ENCODE measurements around the gene ERBIN. TPM values are rescaled to one million over a fixed set of nuclear protein-coding genes. Genes with fewer than 3 reads are reported as not detected.

The ERBIN gene
- polyA plus RNA-seq, 3 donors = 25.2 to 43.3 (median 28.6) TPM

- H3K4me3 ChIP-seq (replicated peaks in 1 of 3; ENCODE audit: low read depth in 2 of 3, low read length in 3 of 3) = no peak overlapping the region
- no peaks in the 10 kb centered on the region for H4K20me1 ChIP-seq (ENCODE audit: insufficient read depth, low read length)
- H3K79me2 ChIP-seq (ENCODE audit: insufficient read depth, low read length) = no peaks in the 10 kb centered on the region
- Mint-ChIP-seq H3K4me1 (no peaks in the 10 kb centered on the region), H3K36me3 (no peaks in the 10 kb centered on the region), H3K9me3 (peaks cover 0 to 8% (median 3%) of the 10 kb centered on the region in 7 donors), H3K4me3 (no peak overlapping the region), H3K27ac (no peak overlapping the region), H3K27me3 (ENCODE audit: low read depth in 3 of 3) (peaks cover 1 to 7% (median 4%) of the 10 kb centered on the region in 3 donors)
- H3K9ac ChIP-seq (ENCODE audit: insufficient read depth, low read length, poor library complexity, severe bottlenecking) = no peak overlapping the region
- WGBS (ENCODE audit: insufficient coverage) = 93% methylated on average over 4 of the region's 4 CpGs
- H2AFZ ChIP-seq (ENCODE audit: insufficient read depth, low read depth, low read length, poor library complexity, severe bottlenecking) = no peak overlapping the region
- TF ChIP-seq, protein P1, sequence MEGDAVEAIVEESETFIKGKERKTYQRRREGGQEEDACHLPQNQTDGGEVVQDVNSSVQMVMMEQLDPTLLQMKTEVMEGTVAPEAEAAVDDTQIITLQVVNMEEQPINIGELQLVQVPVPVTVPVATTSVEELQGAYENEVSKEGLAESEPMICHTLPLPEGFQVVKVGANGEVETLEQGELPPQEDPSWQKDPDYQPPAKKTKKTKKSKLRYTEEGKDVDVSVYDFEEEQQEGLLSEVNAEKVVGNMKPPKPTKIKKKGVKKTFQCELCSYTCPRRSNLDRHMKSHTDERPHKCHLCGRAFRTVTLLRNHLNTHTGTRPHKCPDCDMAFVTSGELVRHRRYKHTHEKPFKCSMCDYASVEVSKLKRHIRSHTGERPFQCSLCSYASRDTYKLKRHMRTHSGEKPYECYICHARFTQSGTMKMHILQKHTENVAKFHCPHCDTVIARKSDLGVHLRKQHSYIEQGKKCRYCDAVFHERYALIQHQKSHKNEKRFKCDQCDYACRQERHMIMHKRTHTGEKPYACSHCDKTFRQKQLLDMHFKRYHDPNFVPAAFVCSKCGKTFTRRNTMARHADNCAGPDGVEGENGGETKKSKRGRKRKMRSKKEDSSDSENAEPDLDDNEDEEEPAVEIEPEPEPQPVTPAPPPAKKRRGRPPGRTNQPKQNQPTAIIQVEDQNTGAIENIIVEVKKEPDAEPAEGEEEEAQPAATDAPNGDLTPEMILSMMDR (IDR thresholded peaks at IDR 0.05) = no peak
- no peak for DNase-seq
- no peaks in the 10 kb centered on the region for H3K36me3 ChIP-seq (replicated peaks in 1 of 2; ENCODE audit: control insufficient read depth in 1 of 2, insufficient read depth in 2 of 2, low read length in 2 of 2)
- H3K4me2 ChIP-seq (replicated peaks; ENCODE audit: extremely low read depth, low read length, poor library complexity, severe bottlenecking) = no peak overlapping the region
- no peaks in the 10 kb centered on the region for H3K4me1 ChIP-seq (ENCODE audit: control insufficient read depth in 1 of 2, insufficient read depth in 2 of 2, low read length in 2 of 2)
- H3K27me3 ChIP-seq (ENCODE audit: control insufficient read depth in 2 of 2, insufficient read depth in 2 of 2, low read length in 2 of 2) = no peaks in the 10 kb centered on the region
- H3K9me3 ChIP-seq (replicated peaks in 1 of 2; ENCODE audit: control insufficient read depth in 1 of 2, insufficient read depth in 1 of 2, low read length in 2 of 2) = peaks cover 0 to 3% of the 10 kb centered on the region in 2 donors
- H3K27ac ChIP-seq (ENCODE audit: low read depth in 1 of 2, low read length in 2 of 2) = no peak overlapping the region
- intact Hi-C loops (cut with micrococcal nuclease) = no loop called here
Measured at GRCh38 chr5:66118304-66118703, 191.9 kb downstream of the ERBIN start.

DNA sequence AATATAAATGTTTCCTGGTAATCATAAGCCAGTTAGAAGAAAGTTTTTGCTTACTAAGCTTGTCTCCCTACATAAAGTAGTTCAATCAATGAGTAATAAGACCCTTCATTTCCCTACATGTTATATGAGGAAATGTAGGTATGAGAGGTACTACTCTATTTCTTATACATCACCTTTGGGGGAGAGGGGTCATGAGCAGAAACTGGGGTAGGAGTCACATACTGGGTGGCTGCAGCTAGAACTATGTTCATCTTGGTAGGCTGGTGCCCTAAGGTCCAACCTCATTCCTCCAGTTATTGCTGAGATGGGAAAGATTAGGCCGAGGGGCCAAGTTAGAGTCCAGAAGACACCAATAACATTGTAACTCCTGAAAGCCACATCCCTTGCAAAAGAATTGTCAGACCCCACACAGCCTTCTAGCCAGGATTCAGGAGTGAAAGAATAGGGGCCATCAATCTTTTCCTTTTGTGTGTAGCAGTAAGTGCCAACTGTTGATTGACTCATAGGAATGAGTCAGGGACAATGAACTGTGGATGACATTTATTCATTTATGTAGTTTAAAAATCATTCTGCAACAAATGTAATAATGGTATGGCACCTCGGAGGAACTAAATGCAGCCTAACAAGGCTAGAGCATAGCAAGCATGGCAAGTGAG is 196.1 kb downstream of the ERBIN start:
- intact Hi-C loops (cut with micrococcal nuclease) = no loop called here
- no peaks in the 10 kb centered on the region for H3K4me1 ChIP-seq (ENCODE audit: control insufficient read depth in 1 of 2, insufficient read depth in 2 of 2, low read length in 2 of 2)
- DNase-seq = no peak
- no peaks in the 10 kb centered on the region for H3K9me3 ChIP-seq (replicated peaks in 1 of 2; ENCODE audit: control insufficient read depth in 1 of 2, insufficient read depth in 1 of 2, low read length in 2 of 2)
- no peaks in the 10 kb centered on the region for H3K4me1 Mint-ChIP-seq
- 100% methylated on average over 1 of the region's 2 CpGs for WGBS (ENCODE audit: insufficient coverage)
- no peak overlapping the region for H2AFZ ChIP-seq (ENCODE audit: insufficient read depth, low read depth, low read length, poor library complexity, severe bottlenecking)
- H3K9me3 Mint-ChIP-seq = peaks cover 0 to 4% (median 0%) of the 10 kb centered on the region in 7 donors
- H3K4me3 Mint-ChIP-seq = no peak overlapping the region
- TF ChIP-seq, protein P1 (IDR thresholded peaks at IDR 0.05) = no peak
- no peak overlapping the region for H3K4me3 ChIP-seq (replicated peaks in 1 of 3; ENCODE audit: low read depth in 2 of 3, low read length in 3 of 3)
- H3K79me2 ChIP-seq (ENCODE audit: insufficient read depth, low read length) = no peaks in the 10 kb centered on the region
- peaks cover 1 to 2% (median 2%) of the 10 kb centered on the region in 3 donors for H3K27me3 Mint-ChIP-seq (ENCODE audit: low read depth in 3 of 3)
- no peak overlapping the region for H3K9ac ChIP-seq (ENCODE audit: insufficient read depth, low read length, poor library complexity, severe bottlenecking)
- H3K27me3 ChIP-seq (ENCODE audit: control insufficient read depth in 2 of 2, insufficient read depth in 2 of 2, low read length in 2 of 2) = no peaks in the 10 kb centered on the region
- no peak overlapping the region for H3K4me2 ChIP-seq (replicated peaks; ENCODE audit: extremely low read depth, low read length, poor library complexity, severe bottlenecking)
- H3K36me3 Mint-ChIP-seq = no peaks in the 10 kb centered on the region
- no peaks in the 10 kb centered on the region for H3K36me3 ChIP-seq (replicated peaks in 1 of 2; ENCODE audit: control insufficient read depth in 1 of 2, insufficient read depth in 2 of 2, low read length in 2 of 2)
- no peak overlapping the region for H3K27ac Mint-ChIP-seq
- no peaks in the 10 kb centered on the region for H4K20me1 ChIP-seq (ENCODE audit: insufficient read depth, low read length)
- no peak overlapping the region for H3K27ac ChIP-seq (ENCODE audit: low read depth in 1 of 2, low read length in 2 of 2)
